ENCODE results near the gene AKAP8L.
"Not testable (repeated sequence)": the region's sequence is repeated elsewhere in the genome, so short reads cannot be mapped to it uniquely, and the experiment has no call there.

Gene AKAP8L

GRCh38 chr19:15417699-15418098 lies 1.1 kb downstream of the AKAP8L start:
- no peak for DNase-seq (ENCODE audit: low read depth in 2 of 2)

GRCh38 chr19:15412832-15413231 lies 6.0 kb downstream of the AKAP8L start:
- DNase-seq (ENCODE audit: low read depth in 2 of 2): no peak

- DNase-seq (ENCODE audit: low read depth in 2 of 2): not testable (repeated sequence)
These were observed 7.4 kb downstream of the AKAP8L start for GRCh38 chr19:15411351-15411750.

GRCh38 chr19:15404780-15405211 lies 14.0 kb downstream of the AKAP8L start:
- DNase-seq (ENCODE audit: low read depth in 2 of 2): no peak

GRCh38 chr19:15404097-15404779 lies 14.6 kb downstream of the AKAP8L start:
- DNase-seq (ENCODE audit: low read depth in 2 of 2): no peak

- DNase-seq (ENCODE audit: low read depth in 2 of 2): no peak
These were observed 15.6 kb downstream of the AKAP8L start for GRCh38 chr19:15403151-15403531.

GRCh38 chr19:15402411-15403150 lies 16.2 kb downstream of the AKAP8L start:
- no peak for DNase-seq (ENCODE audit: low read depth in 2 of 2)

GRCh38 chr19:15401397-15401710 lies 17.4 kb downstream of the AKAP8L start:
- DNase-seq (ENCODE audit: low read depth in 2 of 2): no peak

- no peak for DNase-seq (ENCODE audit: low read depth in 2 of 2)
These were observed 18.0 kb downstream of the AKAP8L start for GRCh38 chr19:15400521-15401396.

- no peak for DNase-seq (ENCODE audit: low read depth in 2 of 2)
These were observed 19.2 kb downstream of the AKAP8L start for GRCh38 chr19:15399635-15400034.

- DNase-seq (ENCODE audit: low read depth in 2 of 2): no peak
These were observed 19.6 kb downstream of the AKAP8L start for GRCh38 chr19:15399234-15399515.

- no peak for DNase-seq (ENCODE audit: low read depth in 2 of 2)
These were observed 20.1 kb downstream of the AKAP8L start for GRCh38 chr19:15398501-15399233.

GRCh38 chr19:15397782-15398181 lies 21.0 kb downstream of the AKAP8L start:
- no peak for DNase-seq (ENCODE audit: low read depth in 2 of 2)

GRCh38 chr19:15397236-15397635 lies 21.6 kb downstream of the AKAP8L start:
- no peak for DNase-seq (ENCODE audit: low read depth in 2 of 2)

GRCh38 chr19:15396436-15396835 lies 22.4 kb downstream of the AKAP8L start:
- DNase-seq (ENCODE audit: low read depth in 2 of 2): no peak

- DNase-seq (ENCODE audit: low read depth in 2 of 2): not testable (repeated sequence)
These were observed 23.5 kb downstream of the AKAP8L start for GRCh38 chr19:15395251-15395650.

GRCh38 chr19:15394426-15394825 lies 24.4 kb downstream of the AKAP8L start:
- DNase-seq (ENCODE audit: low read depth in 2 of 2): no peak

- DNase-seq (ENCODE audit: low read depth in 2 of 2): no peak
These were observed 24.8 kb downstream of the AKAP8L start for GRCh38 chr19:15393963-15394362.

- no peak for DNase-seq (ENCODE audit: low read depth in 2 of 2)
These were observed 28.0 kb downstream of the AKAP8L start for GRCh38 chr19:15390814-15391213.

GRCh38 chr19:15381864-15382263 lies 36.9 kb downstream of the AKAP8L start:
- DNase-seq (ENCODE audit: low read depth in 2 of 2): no peak

GRCh38 chr19:15381429-15381828 lies 37.4 kb downstream of the AKAP8L start:
- no peak for DNase-seq (ENCODE audit: low read depth in 2 of 2)

- DNase-seq (ENCODE audit: low read depth in 2 of 2): no peak
These were observed 38.7 kb downstream of the AKAP8L start for GRCh38 chr19:15379999-15380647.
